DMS114 treated with DMSO at 0.1 percent for 48 hours (cell line): ENCODE results near the gene C3orf20.

ENCODE experiments used
- DNase-seq: peaks from one replicate; lab custom pipeline; 2025; ENCODE audit not compliant: unreplicated experiment; lab: John Stamatoyannopoulos, UW

The C3orf20 gene

DNA sequence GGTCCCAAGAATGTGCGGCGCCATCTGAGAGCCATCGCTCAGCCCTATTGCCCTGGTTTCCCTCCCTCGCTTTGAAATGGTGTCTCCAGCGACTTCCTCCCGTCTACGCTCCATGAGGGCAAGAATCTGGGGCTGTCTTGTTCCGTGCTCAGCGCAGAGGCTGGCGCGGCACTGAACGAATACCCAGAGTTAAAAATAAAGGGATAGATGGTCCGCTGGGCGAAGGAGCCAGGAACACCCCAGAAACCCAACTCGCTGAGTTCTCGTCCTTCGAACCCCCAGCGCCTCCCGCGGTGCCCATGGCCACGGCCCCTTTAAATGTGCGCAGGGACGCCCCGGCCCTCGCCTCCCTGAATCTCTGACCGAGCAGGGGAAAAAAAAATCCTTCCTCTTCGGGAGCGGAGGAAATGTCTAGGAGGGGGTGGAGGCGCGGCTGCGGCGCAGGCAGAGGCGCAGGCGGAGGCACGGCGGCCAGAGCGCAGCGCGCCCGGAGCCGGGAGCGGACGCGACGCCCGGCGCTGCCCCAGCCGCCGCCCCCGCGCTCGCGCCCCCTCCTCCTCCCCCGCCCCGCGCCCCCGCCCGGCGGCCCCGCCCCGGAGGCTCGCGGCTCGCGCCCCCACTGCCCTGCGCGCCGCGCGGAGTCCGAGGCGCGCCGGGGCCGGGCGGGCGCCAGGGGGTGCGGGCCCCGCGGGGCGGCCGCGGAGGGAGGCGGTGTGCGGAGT, 135.3 kb downstream of the C3orf20 start:
- no peak for DNase-seq

DNA sequence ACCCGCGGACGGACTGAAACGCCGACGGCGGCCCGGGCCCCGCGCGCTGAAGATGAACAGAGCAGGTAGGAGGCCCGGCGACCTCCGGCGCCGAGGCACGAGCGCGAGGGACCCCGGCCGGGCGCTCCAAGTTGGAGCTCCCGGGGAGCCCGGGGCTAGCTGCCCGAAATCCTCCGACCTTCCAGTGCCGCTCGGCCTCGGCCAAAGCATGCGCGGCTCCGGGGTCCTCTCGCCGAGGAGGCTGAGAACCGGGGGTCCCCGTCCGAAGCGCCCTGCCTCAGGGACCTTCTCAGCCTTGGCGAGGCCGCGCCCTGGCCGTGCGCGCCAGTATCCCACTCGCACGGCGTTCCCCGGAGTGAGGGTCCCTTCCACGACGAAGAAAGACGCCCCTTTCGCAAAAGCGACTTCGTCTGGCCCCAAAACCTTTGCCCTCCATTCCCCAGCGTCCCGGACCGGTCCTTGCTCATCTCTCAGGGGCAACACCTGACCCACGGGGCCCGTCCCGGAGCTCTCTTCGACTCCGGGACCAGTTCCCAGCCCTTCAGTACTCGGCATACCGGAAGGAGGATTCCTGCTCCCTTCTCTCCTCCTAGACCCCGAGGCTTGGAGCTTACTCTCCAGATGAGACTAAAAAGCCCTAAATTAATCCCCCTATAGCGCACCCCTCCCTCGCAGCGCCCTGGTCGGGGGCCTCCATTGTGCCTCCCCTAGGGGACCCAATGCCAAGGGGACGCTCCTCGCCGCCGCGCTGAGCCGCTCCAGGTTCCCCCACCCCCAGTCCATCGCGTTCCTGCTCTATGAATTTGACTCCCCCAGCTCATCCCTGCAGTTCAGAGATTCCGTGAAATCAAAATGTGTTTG, 136.1 kb downstream of the C3orf20 start:
- DNase-seq = no peak

DNA sequence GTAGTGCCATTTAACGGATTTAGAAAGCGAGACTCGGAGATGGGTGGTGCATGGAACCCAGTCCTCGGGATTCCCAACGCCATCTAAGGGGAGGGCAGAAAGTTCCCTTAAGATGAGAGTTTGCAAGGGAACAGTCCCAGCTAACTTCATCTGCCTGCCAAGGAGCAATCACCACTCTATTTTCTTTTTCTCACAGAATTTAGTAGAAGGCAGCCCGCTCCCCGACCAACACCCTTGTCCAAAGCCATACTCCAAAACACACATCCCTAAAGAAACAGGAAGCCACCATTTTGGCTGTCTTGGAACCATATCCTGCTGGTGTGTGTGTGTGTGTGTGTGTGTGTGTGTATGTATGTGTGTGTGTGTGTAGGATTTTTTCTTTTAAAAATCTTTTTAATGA, 136.7 kb downstream of the C3orf20 start:
- DNase-seq = no peak

DNA sequence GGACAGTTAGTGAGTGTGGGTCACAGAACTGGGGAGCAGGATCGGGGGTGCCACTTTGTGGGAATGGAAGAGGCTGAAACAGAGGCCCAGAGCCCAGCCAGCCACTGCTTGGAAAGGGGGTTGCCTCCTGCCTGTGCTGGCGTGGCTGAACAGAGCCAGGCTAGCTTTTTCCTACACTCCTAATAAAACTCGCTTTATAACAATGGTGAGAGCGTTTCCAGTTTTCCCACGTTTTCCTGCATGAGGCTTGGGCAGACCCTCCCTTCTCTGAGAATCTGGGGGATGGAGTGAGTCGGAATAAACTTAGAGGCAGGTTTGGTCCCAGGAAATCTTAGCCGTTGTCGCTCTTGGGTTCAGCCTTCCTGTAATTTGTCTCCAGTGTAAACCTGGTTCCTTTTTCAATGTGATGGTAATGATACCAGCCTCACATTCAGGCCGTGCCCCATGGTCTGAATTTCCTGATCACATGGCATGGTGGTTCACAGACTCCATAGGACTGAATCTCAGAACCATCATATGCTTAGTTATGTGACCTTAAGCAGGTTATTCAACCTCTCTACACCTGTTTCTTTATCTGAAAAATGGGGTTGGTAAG, 137.4 kb downstream of the C3orf20 start:
- no peak for DNase-seq

DNA sequence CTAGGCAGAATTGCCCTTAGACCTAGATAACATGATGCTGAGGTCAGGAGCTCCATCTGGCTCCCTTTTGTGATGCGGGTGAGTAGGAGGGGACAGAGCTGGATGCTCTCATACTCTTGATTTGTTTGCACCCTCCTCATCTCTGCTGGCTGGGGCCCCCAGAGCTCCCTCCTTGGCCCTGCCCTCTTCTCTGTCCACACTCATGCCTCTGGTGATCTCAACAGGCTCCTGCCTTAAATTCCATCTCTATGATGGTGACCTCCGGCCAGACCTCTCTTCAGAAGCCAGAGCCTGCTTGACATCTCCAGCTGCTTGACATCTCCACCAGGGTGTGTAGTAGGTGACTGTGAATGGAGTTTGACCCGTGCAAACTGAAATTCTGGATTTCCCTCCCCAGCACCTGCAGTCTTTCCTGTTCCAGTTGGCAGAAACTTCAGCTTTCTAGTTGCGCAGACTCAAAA, 139.5 kb downstream of the C3orf20 start:
- DNase-seq = no peak

DNA sequence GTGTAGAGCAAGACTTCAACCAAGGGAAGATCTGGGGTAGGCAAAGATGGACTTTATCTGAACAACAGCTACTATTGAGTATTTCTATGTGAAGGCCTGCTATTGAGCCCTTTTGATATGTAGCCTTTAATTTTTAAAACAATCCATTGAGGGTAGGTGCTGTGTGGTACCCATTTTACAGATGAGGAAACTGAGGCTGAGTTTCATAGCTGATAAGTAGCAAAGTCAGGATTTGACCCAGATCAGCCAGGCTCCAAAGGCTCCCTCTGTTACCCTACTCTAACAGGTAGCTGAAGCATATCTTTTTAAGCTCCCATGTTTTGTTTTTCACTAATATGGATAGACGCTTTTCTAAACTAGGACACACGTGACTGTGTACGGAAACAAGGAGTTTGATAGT, 141.4 kb downstream of the C3orf20 start:
- DNase-seq = no peak

DNA sequence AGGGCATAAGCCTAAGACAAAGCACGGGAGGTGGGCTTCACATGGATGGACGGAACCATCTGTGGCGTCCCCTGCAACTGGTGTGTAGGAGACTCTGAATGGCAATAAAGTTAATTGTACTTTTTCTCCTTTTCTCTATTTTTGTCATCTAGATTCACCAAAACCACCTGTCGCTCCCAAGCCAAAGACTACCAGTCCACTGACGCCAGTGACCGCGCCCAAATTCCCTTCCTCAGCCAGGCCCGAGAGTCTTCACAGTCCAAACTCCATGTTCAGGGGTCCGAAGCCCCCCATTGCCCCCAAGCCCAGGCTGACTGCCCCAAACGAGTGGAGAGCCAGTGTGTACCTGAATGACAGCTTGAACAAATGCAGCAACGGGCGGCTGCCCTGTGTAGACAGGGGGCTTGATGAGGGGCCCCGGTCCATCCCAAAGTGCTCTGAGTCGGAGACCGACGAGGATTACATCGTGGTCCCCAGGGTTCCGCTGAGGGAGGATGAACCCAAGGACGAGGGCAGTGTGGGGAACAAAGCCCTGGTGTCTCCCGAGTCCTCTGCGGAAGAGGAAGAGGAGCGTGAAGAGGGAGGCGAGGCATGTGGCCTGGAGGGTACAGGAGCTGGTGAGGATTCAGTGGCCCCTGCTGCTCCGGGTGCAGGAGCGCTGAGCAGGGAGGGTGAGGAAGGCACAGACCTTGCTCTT, 144.0 kb downstream of the C3orf20 start, which contains the start of gene FGD5:
TSS of gene FGD5 (plus strand) at position 159 of the 697 bp plus-strand sequence. CDS start at position 269, 110 bp downstream.
- no peak for DNase-seq

DNA sequence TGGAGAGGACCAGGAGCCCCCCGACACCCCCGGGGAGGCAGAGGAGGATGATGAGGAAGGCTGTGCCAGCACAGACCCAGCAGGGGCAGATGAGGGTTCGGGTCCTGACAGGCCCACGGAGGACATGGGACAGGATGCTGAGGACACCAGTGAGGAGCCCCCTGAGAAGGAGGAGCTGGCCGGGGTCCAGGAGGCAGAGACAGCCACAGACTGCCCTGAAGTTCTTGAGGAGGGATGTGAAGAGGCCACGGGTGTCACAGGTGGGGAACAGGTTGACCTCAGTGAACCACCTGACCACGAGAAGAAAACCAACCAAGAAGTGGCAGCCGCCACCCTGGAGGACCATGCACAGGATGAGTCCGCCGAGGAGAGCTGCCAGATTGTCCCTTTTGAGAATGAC, 144.7 kb downstream of the C3orf20 start:
- DNase-seq = no peak

DNA sequence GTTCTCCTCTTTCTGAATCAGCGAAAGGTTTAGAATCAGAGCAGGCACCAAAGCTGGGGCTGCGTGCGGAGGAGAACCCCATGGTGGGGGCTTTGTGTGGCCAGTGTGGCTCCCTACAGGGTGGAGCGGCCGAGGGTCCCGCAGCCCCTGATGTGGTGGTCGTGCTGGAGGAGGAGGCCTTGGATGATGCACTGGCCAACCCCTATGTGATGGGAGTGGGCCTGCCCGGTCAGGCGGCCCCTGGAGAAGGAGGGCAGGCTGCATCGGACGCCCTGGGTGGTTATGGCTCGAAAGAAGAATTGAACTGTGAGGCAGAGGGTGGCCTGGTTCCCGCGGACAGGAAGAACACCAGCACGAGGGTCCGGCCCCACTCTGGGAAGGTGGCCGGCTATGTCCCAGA, 145.2 kb downstream of the C3orf20 start:
- DNase-seq = no peak

DNA sequence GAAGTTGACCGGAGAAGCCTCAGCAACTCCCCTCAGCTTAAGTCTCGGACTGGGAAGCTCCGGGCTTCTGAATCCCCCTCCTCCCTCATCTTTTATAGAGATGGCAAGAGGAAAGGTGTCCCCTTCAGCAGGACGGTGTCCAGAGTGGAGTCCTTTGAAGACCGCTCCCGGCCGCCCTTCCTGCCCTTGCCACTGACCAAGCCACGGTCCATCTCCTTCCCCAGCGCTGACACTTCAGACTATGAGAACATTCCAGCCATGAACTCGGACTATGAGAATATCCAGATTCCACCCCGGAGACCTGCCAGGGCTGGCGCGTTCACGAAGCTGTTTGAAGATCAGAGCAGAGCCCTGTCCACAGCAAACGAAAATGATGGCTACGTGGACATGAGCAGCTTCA, 146.2 kb downstream of the C3orf20 start:
- no peak for DNase-seq

DNA sequence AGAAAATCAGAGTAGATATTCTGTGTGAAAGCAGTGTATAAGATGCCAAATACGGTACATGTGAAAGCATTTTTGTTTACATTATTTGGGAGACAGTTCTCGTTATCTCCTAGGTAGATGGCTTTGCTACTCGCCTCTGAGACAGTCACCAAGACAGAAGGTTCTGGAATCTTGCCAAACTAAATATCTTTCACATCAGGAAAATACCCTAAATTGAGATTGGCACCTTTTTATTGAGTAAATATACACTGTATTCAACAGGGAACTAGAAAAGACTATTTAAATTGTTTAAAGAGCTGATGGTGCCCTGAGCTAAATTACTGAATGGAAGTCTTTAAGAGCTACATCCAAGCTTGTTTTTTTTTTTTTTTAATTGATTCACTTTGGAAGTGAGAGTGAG, 147.2 kb downstream of the C3orf20 start:
- no peak for DNase-seq
